Stimulated activated CD8-positive, alpha-beta memory T cell treated with anti-CD3 and anti-CD28 coated beads, Interleukin-12 subunit alpha, Interleukin-12 subunit beta, amount 100 ng/mL, for 24 hours (primary cell): ENCODE data around the gene TMCO4.

Experiments
- DNase-seq: peaks from one replicate; pipeline ENCODE4 v3.0.0-alpha.2; 2020; ENCODE audit errors: extremely low read depth

Gene TMCO4

GRCh38 chr1:19687414-19687813 is 112.3 kb downstream of the TMCO4 start:
- no peak for DNase-seq

GRCh38 chr1:19685994-19686393 is 113.7 kb downstream of the TMCO4 start:
- no peak for DNase-seq

- DNase-seq = no peak
Observed at GRCh38 chr1:19684677-19685076, 115.0 kb downstream of the TMCO4 start.

- DNase-seq = no peak
Observed at GRCh38 chr1:19683351-19683750, 116.4 kb downstream of the TMCO4 start.

- no peak for DNase-seq
Observed at GRCh38 chr1:19682901-19683300, 116.8 kb downstream of the TMCO4 start.

GRCh38 chr1:19682257-19682656 is 117.5 kb downstream of the TMCO4 start:
- no peak for DNase-seq

GRCh38 chr1:19680644-19681043 is 119.1 kb downstream of the TMCO4 start:
- DNase-seq = no peak

GRCh38 chr1:19679691-19680090 is 120.0 kb downstream of the TMCO4 start:
- no peak for DNase-seq

GRCh38 chr1:19678931-19679453 is 120.7 kb downstream of the TMCO4 start:
- DNase-seq = no peak

GRCh38 chr1:19678493-19678892 is 121.2 kb downstream of the TMCO4 start:
- DNase-seq = no peak

GRCh38 chr1:19676438-19676922 is 123.2 kb downstream of the TMCO4 start:
- no peak for DNase-seq

GRCh38 chr1:19675797-19676196 is 123.9 kb downstream of the TMCO4 start:
- DNase-seq = no peak

- DNase-seq = no peak
Observed at GRCh38 chr1:19672237-19672636, 127.5 kb downstream of the TMCO4 start.

- no peak for DNase-seq
Observed at GRCh38 chr1:19670787-19671186, 128.9 kb downstream of the TMCO4 start.

- no peak for DNase-seq
Observed at GRCh38 chr1:19668888-19669287, 130.8 kb downstream of the TMCO4 start.

GRCh38 chr1:19665496-19666465 is 133.9 kb downstream of the TMCO4 start:
- DNase-seq = no peak

- no peak for DNase-seq
Observed at GRCh38 chr1:19665186-19665495, 134.6 kb downstream of the TMCO4 start.

- no peak for DNase-seq
Observed at GRCh38 chr1:19664453-19665185, 135.1 kb downstream of the TMCO4 start, which contains the start of gene HTR6. Gene HTR6 (plus strand): TSS chr1:19664875. CDS start chr1:19665754, 879 bp downstream.

- DNase-seq = no peak
Observed at GRCh38 chr1:19662313-19662712, 137.4 kb downstream of the TMCO4 start.

GRCh38 chr1:19661721-19662228 is 137.9 kb downstream of the TMCO4 start:
- DNase-seq = no peak

GRCh38 chr1:19658186-19658585 is 141.5 kb downstream of the TMCO4 start:
- no peak for DNase-seq

GRCh38 chr1:19657511-19657910 is 142.2 kb downstream of the TMCO4 start:
- no peak for DNase-seq
